Keratinocyte (primary cell): ENCODE data around the gene RNF125. TPM values are rescaled to one million over a fixed set of nuclear protein-coding genes. Genes with fewer than 3 reads are reported as not detected.
A peak's percentile ranks its signal among the peaks of the same experiment; 100 is the strongest.

Experiments
- DNase-seq: peaks from one replicate; pipeline ENCODE4 v3.0.0-alpha.2; 2011; ENCODE audit warnings: low read depth, missing footprints, low spot score
- FAIRE-seq: peaks from 2 replicates; lab custom pipeline; 2011; peaks lifted over from hg19 to GRCh38; lab: Jason Lieb, UNC
- H2AFZ ChIP-seq: 2 replicates; pipeline ENCODE4 v1.6.0; 2012; ENCODE audit warnings: low read length, control low read depth, inconsistent platforms; ENCODE audit not compliant: control insufficient read depth
- H3K27ac ChIP-seq: 2 replicates; pipeline ENCODE4 v1.5.1; 2011; ENCODE audit warnings: low read length; ENCODE audit not compliant: control insufficient read depth, insufficient read depth
- H3K27me3 ChIP-seq: 3 replicates; pipeline ENCODE4 v1.6.0; 2011; ENCODE audit warnings: low read length; ENCODE audit not compliant: control insufficient read depth, insufficient read depth; ENCODE audit errors: extremely low read depth
- H3K36me3 ChIP-seq, 2 experiments: 2 replicates in 1 of 2; 3 replicates in 1 of 2; pipeline ENCODE4 v1.5.1; 2011; ENCODE audit warnings: low read length in 2 of 2, mild to moderate bottlenecking in 1 of 2; ENCODE audit not compliant: control insufficient read depth in 2 of 2, insufficient read depth in 2 of 2; ENCODE audit errors: extremely low read depth in 1 of 2
- H3K4me1 ChIP-seq: 3 replicates; pipeline ENCODE4 v1.5.1; 2011; ENCODE audit warnings: low read length; ENCODE audit not compliant: control insufficient read depth, insufficient read depth; ENCODE audit errors: extremely low read depth
- H3K4me2 ChIP-seq: 3 replicates; pipeline ENCODE4 v1.6.0; 2011; ENCODE audit warnings: low read depth, low read length; ENCODE audit not compliant: control insufficient read depth, insufficient read depth; ENCODE audit errors: extremely low read depth
- H3K4me3 ChIP-seq, 3 experiments: fragments of 200-600 bp in 1 of 3; sonication (generic) in 1 of 3; 2 replicates in 2 of 3; 3 replicates in 1 of 3; pipeline ENCODE4 v1.5.1; 2011 to 2016; ENCODE audit warnings: low read length in 3 of 3, mild to moderate bottlenecking in 3 of 3, control low read depth in 2 of 3, inconsistent platforms in 1 of 3, low read depth in 1 of 3, mixed read lengths in 1 of 3, mixed run types in 1 of 3, moderate library complexity in 1 of 3; ENCODE audit not compliant: control insufficient read depth in 2 of 3, insufficient read depth in 2 of 3; ENCODE audit errors: extremely low read depth in 1 of 3
- H3K79me2 ChIP-seq: 2 replicates; pipeline ENCODE4 v1.6.0; 2012; ENCODE audit warnings: low read length; ENCODE audit not compliant: control insufficient read depth, insufficient read depth
- H3K9ac ChIP-seq: 3 replicates; pipeline ENCODE4 v1.6.0; 2011; ENCODE audit warnings: low read length; ENCODE audit not compliant: control insufficient read depth, insufficient read depth; ENCODE audit errors: extremely low read depth
- H3K9me1 ChIP-seq: 3 replicates; pipeline ENCODE4 v1.6.0; 2011; ENCODE audit warnings: low read length; ENCODE audit not compliant: control insufficient read depth, insufficient read depth; ENCODE audit errors: extremely low read depth
- H3K9me3 ChIP-seq: 2 replicates; pipeline ENCODE4 v1.5.1; 2012; ENCODE audit warnings: low read depth, low read length; ENCODE audit not compliant: control insufficient read depth
- H4K20me1 ChIP-seq: 3 replicates; pipeline ENCODE4 v1.6.0; 2011; ENCODE audit warnings: low read length; ENCODE audit not compliant: control insufficient read depth, insufficient read depth; ENCODE audit errors: extremely low read depth
- CTCF ChIP-seq, 3 experiments: IDR thresholded peaks in 1 of 3; conservative IDR thresholded peaks in 1 of 3; optimal IDR thresholded peaks in 1 of 3; 2 replicates in 2 of 3; 3 replicates in 1 of 3; pipeline versions ENCODE3 to v1.5.1; 2011; ENCODE audit warnings: low read length in 3 of 3, mild to moderate bottlenecking in 3 of 3, moderate library complexity in 2 of 3, control low read depth in 1 of 3, inconsistent platforms in 1 of 3; ENCODE audit not compliant: insufficient read depth in 2 of 3; ENCODE audit errors: extremely low read depth in 1 of 3
- EZH2 ChIP-seq: IDR thresholded peaks from one replicate; pipeline ENCODE4 v1.6.1; 2012; ENCODE audit warnings: inconsistent platforms, mild to moderate bottlenecking, low read length, moderate library complexity
- dilution Hi-C: fragments of 300-500 bp; cut with MboI; formaldehyde crosslinking; loops from one replicate; pipeline ENCODE4 v1.7.0; 2020; ENCODE audit warnings: low sequenced_read_pairs; ENCODE audit not compliant: extremely low pct_ligation_motif_present
- polyA plus RNA-seq, 5 experiments: library from polyadenylated mRNA; depleted of rRNA in 3 of 5; stranded (reverse) in 3 of 5; stranded (forward) in 1 of 5; unstranded in 1 of 5; fragments of >200 nt; gene quantifications; 1 replicate in 1 of 5; 2 replicates in 3 of 5; 3 replicates in 1 of 5; pipeline versions ENCODE4 v1.2.1 to v1.2.3, GENCODE V29; 2011 to 2012; ENCODE audit warnings: missing spikeins in 2 of 5, low read depth in 1 of 5, low replicate concordance in 1 of 5

Gene RNF125
- polyA plus RNA-seq, 1 donor (not counting 4 experiments of a cell fraction or from before 2014, with no cell fraction given), result 4.5 TPM

- Histone ChIP-seq H3K9ac (no peak overlapping the region), H3K36me3 (no peaks in the 10 kb centered on the region), H3K4me2 (no peak overlapping the region), H3K27ac (no peak overlapping the region), H3K9me1 (no peaks in the 10 kb centered on the region), H3K27me3 (no peaks in the 10 kb centered on the region), H3K9me3 (no peaks in the 10 kb centered on the region), H4K20me1 (no peaks in the 10 kb centered on the region), H3K79me2 (no peaks in the 10 kb centered on the region), H2AFZ (no peak overlapping the region), H3K4me1 (no peaks in the 10 kb centered on the region), H3K4me3 (no peak overlapping the region)
- FAIRE-seq, result peak; percentile 9
- peak; percentile 1 for DNase-seq
- dilution Hi-C loops, result no loop called here
- no peak for TF ChIP-seq EZH2
- no peak for TF ChIP-seq CTCF (optimal IDR thresholded peaks at IDR 0.05 in 1 of 3, IDR thresholded peaks at IDR 0.05 in 1 of 3, conservative IDR thresholded peaks at IDR 0.05 in 1 of 3; ENCODE audit: extremely low read depth in 1 of 3, insufficient read depth in 2 of 3, low read length in 3 of 3)
Measured at GRCh38 chr18:32010124-32010721, 8.4 kb upstream of the RNF125 start.

- Histone ChIP-seq H3K9me1 (no peaks in the 10 kb centered on the region), H3K9ac (no peak overlapping the region), H3K27ac (no peak overlapping the region), H3K36me3 (no peaks in the 10 kb centered on the region), H3K4me1 (no peaks in the 10 kb centered on the region), H3K4me3 (no peak overlapping the region), H4K20me1 (no peaks in the 10 kb centered on the region), H3K27me3 (no peaks in the 10 kb centered on the region), H3K79me2 (no peaks in the 10 kb centered on the region), H3K9me3 (no peaks in the 10 kb centered on the region), H3K4me2 (no peak overlapping the region), H2AFZ (no peak overlapping the region)
- TF ChIP-seq EZH2, result no peak
- TF ChIP-seq CTCF (optimal IDR thresholded peaks at IDR 0.05 in 1 of 3, IDR thresholded peaks at IDR 0.05 in 1 of 3, conservative IDR thresholded peaks at IDR 0.05 in 1 of 3; ENCODE audit: extremely low read depth in 1 of 3, insufficient read depth in 2 of 3, low read length in 3 of 3), result no peak
- FAIRE-seq (no peak), DNase-seq (no peak)
- dilution Hi-C loops, result no loop called here
Measured at GRCh38 chr18:32011193-32011592, 7.4 kb upstream of the RNF125 start.
